ENCODE data around the gene PPP6R3. TPM values are rescaled to one million over a fixed set of nuclear protein-coding genes. Genes with fewer than 3 reads are reported as not detected.
A peak's percentile ranks its signal among the peaks of the same experiment; 100 is the strongest.

PPP6R3 gene
- total and polyA plus RNA-seq, 2 of the 13 experiments (the other 11 are each of a cell fraction or from before 2014, with no cell fraction given): 41.2 to 83.4 TPM

DNA sequence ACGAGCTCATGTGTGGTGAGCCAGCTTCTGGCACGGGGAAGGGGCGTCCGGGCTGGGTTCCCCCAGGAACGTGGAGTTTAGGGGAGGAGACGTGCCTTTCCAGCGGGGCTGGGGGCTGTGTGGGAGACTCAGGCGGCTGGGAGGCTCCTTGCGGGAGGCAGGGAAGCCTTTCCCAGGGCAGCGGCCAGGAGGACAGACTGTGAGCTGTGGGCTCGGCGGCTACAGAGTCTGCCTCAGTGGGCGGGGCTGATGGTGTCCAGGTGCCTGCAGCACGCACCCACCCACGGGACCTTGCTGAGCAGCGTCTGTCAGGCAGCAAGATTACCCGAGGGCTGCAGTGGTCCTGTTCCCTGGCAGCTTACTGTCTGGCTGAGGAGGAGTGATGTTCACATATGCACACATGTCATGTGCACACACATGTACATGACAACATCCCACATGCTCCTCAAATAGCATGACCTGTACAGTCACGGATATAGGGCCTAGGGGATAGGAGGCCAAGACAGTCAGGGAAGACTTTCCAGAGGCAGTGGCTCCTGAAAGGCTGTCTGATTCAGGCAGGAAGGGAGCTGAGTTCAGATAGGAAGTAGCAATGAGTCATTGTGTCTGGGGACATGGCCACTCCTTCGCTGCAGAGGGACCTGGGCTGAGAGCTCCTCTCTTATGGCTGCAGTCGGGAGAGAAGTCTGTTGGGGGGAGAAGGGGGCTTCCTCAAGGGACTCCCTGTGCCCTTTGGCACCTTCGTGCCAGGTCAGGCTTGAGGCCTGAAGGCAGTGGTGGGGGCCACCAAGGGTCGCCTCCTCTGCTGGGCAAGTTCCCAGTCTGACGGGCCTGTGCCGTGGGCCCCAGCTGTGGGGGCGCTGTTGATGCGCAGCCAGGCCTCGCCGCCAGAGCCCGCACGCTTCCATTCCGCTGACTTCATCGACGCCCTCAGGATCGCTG, 23.3 kb upstream of the PPP6R3 start:
- TF ChIP-seq FOXP1 (IDR thresholded peaks at IDR 0.05) (no peak), FOXP1 (CRISPR knock-in tag; IDR thresholded peaks at IDR 0.05) (no peak), NFRKB (IDR thresholded peaks at IDR 0.05) (no peak), NR2F1 (CRISPR knock-in tag; IDR thresholded peaks at IDR 0.05) (no peak), ZMYM4 (CRISPR knock-in tag; IDR thresholded peaks at IDR 0.05) (no peak), RBM22 (optimal IDR thresholded peaks at IDR 0.05; ENCODE audit: low read length) (peak; percentile 31), ZNF282 (IDR thresholded peaks at IDR 0.05; ENCODE audit: partially characterized antibody) (no peak), SPEN (CRISPR knock-in tag; IDR thresholded peaks at IDR 0.05; ENCODE audit: low read depth) (no peak), ZNF121 (CRISPR knock-in tag; IDR thresholded peaks at IDR 0.05) (no peak), AGO2 (optimal IDR thresholded peaks at IDR 0.05; ENCODE audit: low read depth, low read length) (peak; percentile 3), ZNF670 (CRISPR knock-in tag; IDR thresholded peaks at IDR 0.05; ENCODE audit: borderline replicate concordance) (no peak)
- TF ChIP-seq, protein P1, sequence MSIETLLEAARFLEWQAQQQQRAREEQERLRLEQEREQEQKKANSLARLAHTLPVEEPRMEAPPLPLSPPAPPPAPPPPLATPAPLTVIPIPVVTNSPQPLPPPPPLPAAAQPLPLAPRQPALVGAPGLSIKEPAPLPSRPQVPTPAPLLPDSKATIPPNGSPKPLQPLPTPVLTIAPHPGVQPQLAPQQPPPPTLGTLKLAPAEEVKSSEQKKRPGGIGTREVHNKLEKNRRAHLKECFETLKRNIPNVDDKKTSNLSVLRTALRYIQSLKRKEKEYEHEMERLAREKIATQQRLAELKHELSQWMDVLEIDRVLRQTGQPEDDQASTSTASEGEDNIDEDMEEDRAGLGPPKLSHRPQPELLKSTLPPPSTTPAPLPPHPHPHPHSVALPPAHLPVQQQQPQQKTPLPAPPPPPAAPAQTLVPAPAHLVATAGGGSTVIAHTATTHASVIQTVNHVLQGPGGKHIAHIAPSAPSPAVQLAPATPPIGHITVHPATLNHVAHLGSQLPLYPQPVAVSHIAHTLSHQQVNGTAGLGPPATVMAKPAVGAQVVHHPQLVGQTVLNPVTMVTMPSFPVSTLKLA (IDR thresholded peaks at IDR 0.05): peak; percentile 82
- TF ChIP-seq, protein P2, sequence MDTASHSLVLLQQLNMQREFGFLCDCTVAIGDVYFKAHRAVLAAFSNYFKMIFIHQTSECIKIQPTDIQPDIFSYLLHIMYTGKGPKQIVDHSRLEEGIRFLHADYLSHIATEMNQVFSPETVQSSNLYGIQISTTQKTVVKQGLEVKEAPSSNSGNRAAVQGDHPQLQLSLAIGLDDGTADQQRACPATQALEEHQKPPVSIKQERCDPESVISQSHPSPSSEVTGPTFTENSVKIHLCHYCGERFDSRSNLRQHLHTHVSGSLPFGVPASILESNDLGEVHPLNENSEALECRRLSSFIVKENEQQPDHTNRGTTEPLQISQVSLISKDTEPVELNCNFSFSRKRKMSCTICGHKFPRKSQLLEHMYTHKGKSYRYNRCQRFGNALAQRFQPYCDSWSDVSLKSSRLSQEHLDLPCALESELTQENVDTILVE (CRISPR knock-in tag; IDR thresholded peaks at IDR 0.05): no peak
- Histone ChIP-seq H3K9me3 (ENCODE audit: low read length) (no peaks in the 10 kb centered on the region), H3K27me3 (ENCODE audit: control insufficient read depth in 1 of 2, insufficient read depth in 2 of 2, low read length in 2 of 2) (no peaks in the 10 kb centered on the region), H3K27ac (ENCODE audit: extremely low read length, insufficient read depth, low read length) (no peak overlapping the region), H2AFZ (ENCODE audit: low read length) (no peak overlapping the region), H3K4me1 (ENCODE audit: insufficient read depth, low read length) (no peaks in the 10 kb centered on the region), H3K9ac (ENCODE audit: insufficient read depth, low read depth, low read length) (no peak overlapping the region), H3K4me3 (replicated peaks in 1 of 3; ENCODE audit: insufficient read depth in 1 of 3, low read depth in 2 of 3, low read length in 3 of 3) (no peak overlapping the region), H3K36me3 (replicated peaks in 1 of 2; ENCODE audit: control insufficient read depth in 1 of 2, insufficient read depth in 2 of 2, low read length in 2 of 2) (peaks cover 52 to 81% of the 10 kb centered on the region in 2 experiments), H3K4me2 (ENCODE audit: low read depth, low read length) (no peak overlapping the region), H4K20me1 (ENCODE audit: insufficient read depth, low read length) (peaks cover 8% of the 10 kb centered on the region; the same call in 1 of the 2 replicates), H3K79me2 (ENCODE audit: insufficient read depth, low read length) (no peaks in the 10 kb centered on the region)
- POLR2A ChIA-PET: no interaction called here
- in situ Hi-C loops (cut with HindIII; ENCODE audit: extremely low pct_ligation_motif_present, low pct_unique_long_range_greater_than_20kb) (no loop called here), intact Hi-C loops (cut with micrococcal nuclease; ENCODE audit: unreplicated experiment) (no loop called here)
- BruUV-seq (replicated peaks): no TSS peak
- CTCF ChIA-PET (ENCODE audit: low intra/inter-chr PET ratio, low total read pairs): no interaction called here
- DNase-seq (ENCODE audit: low spot score) (no peak), ATAC-seq (no peak), FAIRE-seq (no peak)
- 98% methylated on average over 20 of the region's 34 CpGs for WGBS (ENCODE audit: low lambda C conversion rate)
